ENCODE results near the gene TMEM204. TPM values are rescaled to one million over a fixed set of nuclear protein-coding genes. Genes with fewer than 3 reads are reported as not detected.

The TMEM204 gene
- polyA plus RNA-seq, 3 donors = 0.09 to 1.5 (median 1.3) TPM

DNA sequence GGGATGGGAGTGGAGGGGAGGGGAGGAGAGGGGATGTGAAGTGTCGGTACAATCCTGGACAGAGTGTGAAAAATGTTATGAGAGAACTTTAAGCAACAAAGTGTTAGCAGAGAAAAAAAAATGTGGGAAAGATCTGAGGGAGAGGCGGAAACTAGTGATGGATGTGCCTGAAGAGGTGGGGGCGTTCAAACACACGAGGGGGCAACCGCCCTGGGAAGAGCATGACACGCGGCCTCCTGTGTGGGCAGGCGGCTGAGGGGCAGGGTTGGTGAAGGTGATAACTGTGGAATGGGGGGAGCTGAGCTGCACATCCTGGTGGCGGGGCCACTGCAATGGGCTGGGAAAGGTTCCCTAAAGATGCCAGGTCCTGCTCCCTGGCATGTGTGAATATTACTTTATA lies 48.3 kb downstream of the TMEM204 start:
- Histone ChIP-seq H3K9me3 (replicated peaks in 1 of 2; ENCODE audit: control insufficient read depth in 1 of 2, insufficient read depth in 1 of 2, low read length in 2 of 2) (no peaks in the 10 kb centered on the region), H3K9ac (ENCODE audit: insufficient read depth, low read length, poor library complexity, severe bottlenecking) (no peak overlapping the region), H3K27me3 (ENCODE audit: control insufficient read depth in 2 of 2, insufficient read depth in 2 of 2, low read length in 2 of 2) (no peaks in the 10 kb centered on the region), H3K79me2 (ENCODE audit: insufficient read depth, low read length) (no peaks in the 10 kb centered on the region), H2AFZ (ENCODE audit: insufficient read depth, low read depth, low read length, poor library complexity, severe bottlenecking) (no peak overlapping the region), H3K27ac (ENCODE audit: low read depth in 1 of 2, low read length in 2 of 2) (no peak overlapping the region), H3K36me3 (replicated peaks in 1 of 2; ENCODE audit: control insufficient read depth in 1 of 2, insufficient read depth in 2 of 2, low read length in 2 of 2) (no peaks in the 10 kb centered on the region), H4K20me1 (ENCODE audit: insufficient read depth, low read length) (no peaks in the 10 kb centered on the region), H3K4me3 (replicated peaks in 1 of 3; ENCODE audit: low read depth in 2 of 3, low read length in 3 of 3) (no peak overlapping the region), H3K4me1 (ENCODE audit: control insufficient read depth in 1 of 2, insufficient read depth in 2 of 2, low read length in 2 of 2) (no peaks in the 10 kb centered on the region), H3K4me2 (replicated peaks; ENCODE audit: extremely low read depth, low read length, poor library complexity, severe bottlenecking) (no peak overlapping the region)
- Mint-ChIP-seq H3K27ac (peak overlapping the region in 1 of 7 donors; percentile 28), H3K36me3 (peaks cover 0 to 10% of the 10 kb centered on the region in 2 donors), H3K9me3 (peaks cover 0 to 2% (median 0%) of the 10 kb centered on the region in 7 donors), H3K27me3 (ENCODE audit: low read depth in 3 of 3) (peaks cover 0 to 2% (median 0%) of the 10 kb centered on the region in 3 donors), H3K4me1 (peaks cover 3% of the 10 kb centered on the region), H3K4me3 (no peak overlapping the region)
- 95% methylated on average over 9 of the region's 9 CpGs for WGBS (ENCODE audit: insufficient coverage)
- TF ChIP-seq, protein P1, sequence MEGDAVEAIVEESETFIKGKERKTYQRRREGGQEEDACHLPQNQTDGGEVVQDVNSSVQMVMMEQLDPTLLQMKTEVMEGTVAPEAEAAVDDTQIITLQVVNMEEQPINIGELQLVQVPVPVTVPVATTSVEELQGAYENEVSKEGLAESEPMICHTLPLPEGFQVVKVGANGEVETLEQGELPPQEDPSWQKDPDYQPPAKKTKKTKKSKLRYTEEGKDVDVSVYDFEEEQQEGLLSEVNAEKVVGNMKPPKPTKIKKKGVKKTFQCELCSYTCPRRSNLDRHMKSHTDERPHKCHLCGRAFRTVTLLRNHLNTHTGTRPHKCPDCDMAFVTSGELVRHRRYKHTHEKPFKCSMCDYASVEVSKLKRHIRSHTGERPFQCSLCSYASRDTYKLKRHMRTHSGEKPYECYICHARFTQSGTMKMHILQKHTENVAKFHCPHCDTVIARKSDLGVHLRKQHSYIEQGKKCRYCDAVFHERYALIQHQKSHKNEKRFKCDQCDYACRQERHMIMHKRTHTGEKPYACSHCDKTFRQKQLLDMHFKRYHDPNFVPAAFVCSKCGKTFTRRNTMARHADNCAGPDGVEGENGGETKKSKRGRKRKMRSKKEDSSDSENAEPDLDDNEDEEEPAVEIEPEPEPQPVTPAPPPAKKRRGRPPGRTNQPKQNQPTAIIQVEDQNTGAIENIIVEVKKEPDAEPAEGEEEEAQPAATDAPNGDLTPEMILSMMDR (IDR thresholded peaks at IDR 0.05) = no peak
- DNase-seq = no peak
- intact Hi-C loops (cut with micrococcal nuclease) = no loop called here

DNA sequence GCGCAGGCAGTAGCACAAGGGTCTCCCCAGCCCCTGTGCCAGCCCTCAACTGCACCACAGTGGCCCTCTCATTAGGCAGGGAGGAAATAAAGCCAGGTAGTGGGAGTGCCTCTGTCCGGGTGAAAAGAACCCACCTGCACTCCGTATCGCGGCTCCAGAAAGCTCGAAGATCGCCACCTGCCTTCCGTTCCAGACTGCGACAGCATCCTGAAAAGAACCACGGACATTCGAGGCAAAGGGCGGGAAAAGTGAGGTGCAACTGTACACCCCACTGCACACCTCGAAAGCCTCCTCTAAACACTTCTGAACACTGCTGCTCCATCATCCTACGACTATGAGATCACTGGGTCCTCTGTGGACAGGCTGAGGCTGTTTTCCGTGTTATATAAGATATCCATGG lies 49.7 kb downstream of the TMEM204 start:
- Histone ChIP-seq H3K36me3 (replicated peaks in 1 of 2; ENCODE audit: control insufficient read depth in 1 of 2, insufficient read depth in 2 of 2, low read length in 2 of 2) (no peaks in the 10 kb centered on the region), H3K4me1 (ENCODE audit: control insufficient read depth in 1 of 2, insufficient read depth in 2 of 2, low read length in 2 of 2) (no peaks in the 10 kb centered on the region), H4K20me1 (ENCODE audit: insufficient read depth, low read length) (no peaks in the 10 kb centered on the region), H3K4me2 (replicated peaks; ENCODE audit: extremely low read depth, low read length, poor library complexity, severe bottlenecking) (no peak overlapping the region), H3K27ac (ENCODE audit: low read depth in 1 of 2, low read length in 2 of 2) (no peak overlapping the region), H3K9ac (ENCODE audit: insufficient read depth, low read length, poor library complexity, severe bottlenecking) (no peak overlapping the region), H3K4me3 (replicated peaks in 1 of 3; ENCODE audit: low read depth in 2 of 3, low read length in 3 of 3) (no peak overlapping the region), H2AFZ (ENCODE audit: insufficient read depth, low read depth, low read length, poor library complexity, severe bottlenecking) (no peak overlapping the region), H3K79me2 (ENCODE audit: insufficient read depth, low read length) (no peaks in the 10 kb centered on the region), H3K27me3 (ENCODE audit: control insufficient read depth in 2 of 2, insufficient read depth in 2 of 2, low read length in 2 of 2) (no peaks in the 10 kb centered on the region), H3K9me3 (replicated peaks in 1 of 2; ENCODE audit: control insufficient read depth in 1 of 2, insufficient read depth in 1 of 2, low read length in 2 of 2) (no peaks in the 10 kb centered on the region)
- Mint-ChIP-seq H3K36me3 (peaks cover 0 to 10% of the 10 kb centered on the region in 2 donors), H3K27me3 (ENCODE audit: low read depth in 3 of 3) (peaks cover 0 to 2% (median 0%) of the 10 kb centered on the region in 3 donors), H3K4me1 (peaks cover 3% of the 10 kb centered on the region), H3K27ac (peak overlapping the region in 1 of 7 donors; percentile 35), H3K4me3 (no peak overlapping the region), H3K9me3 (peaks cover 0 to 2% (median 0%) of the 10 kb centered on the region in 7 donors)
- DNase-seq = no peak
- intact Hi-C loops (cut with micrococcal nuclease) = no loop called here
- TF ChIP-seq, protein P1 (IDR thresholded peaks at IDR 0.05) = no peak
- 96% methylated on average over 10 of the region's 15 CpGs for WGBS (ENCODE audit: insufficient coverage)

All from CD14-positive monocyte (primary cell).